ENCODE measurements around the gene POLR2F.

- TF ChIP-seq, protein P1, sequence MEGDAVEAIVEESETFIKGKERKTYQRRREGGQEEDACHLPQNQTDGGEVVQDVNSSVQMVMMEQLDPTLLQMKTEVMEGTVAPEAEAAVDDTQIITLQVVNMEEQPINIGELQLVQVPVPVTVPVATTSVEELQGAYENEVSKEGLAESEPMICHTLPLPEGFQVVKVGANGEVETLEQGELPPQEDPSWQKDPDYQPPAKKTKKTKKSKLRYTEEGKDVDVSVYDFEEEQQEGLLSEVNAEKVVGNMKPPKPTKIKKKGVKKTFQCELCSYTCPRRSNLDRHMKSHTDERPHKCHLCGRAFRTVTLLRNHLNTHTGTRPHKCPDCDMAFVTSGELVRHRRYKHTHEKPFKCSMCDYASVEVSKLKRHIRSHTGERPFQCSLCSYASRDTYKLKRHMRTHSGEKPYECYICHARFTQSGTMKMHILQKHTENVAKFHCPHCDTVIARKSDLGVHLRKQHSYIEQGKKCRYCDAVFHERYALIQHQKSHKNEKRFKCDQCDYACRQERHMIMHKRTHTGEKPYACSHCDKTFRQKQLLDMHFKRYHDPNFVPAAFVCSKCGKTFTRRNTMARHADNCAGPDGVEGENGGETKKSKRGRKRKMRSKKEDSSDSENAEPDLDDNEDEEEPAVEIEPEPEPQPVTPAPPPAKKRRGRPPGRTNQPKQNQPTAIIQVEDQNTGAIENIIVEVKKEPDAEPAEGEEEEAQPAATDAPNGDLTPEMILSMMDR (IDR thresholded peaks at IDR 0.05) = no peak
- no peak for TF ChIP-seq POLR2A (IDR thresholded peaks at IDR 0.05)
These were observed 17.4 kb downstream of the POLR2F start for GRCh38 chr22:37970864-37971263.

Data from lower leg skin (tissue), 3 donors.